SK-N-SH (cell line): ENCODE data around the gene SLC3A2.

ENCODE experiments used
- EP300 ChIP-seq, 2 experiments: IDR thresholded peaks; 2 replicates each; pipeline versions ENCODE4 v1.4.0 to v1.6.1; 2012; ENCODE audit warnings: borderline replicate concordance in 1 of 2, low read depth in 1 of 2, low read length in 1 of 2
- EZH2phosphoT487 ChIP-seq: fragments of 200-600 bp; sonication (generic); IDR thresholded peaks from 2 replicates; pipeline ENCODE4 v1.6.1; 2017; ENCODE audit warnings: low read depth, mixed run types, mild to moderate bottlenecking, antibody characterized with exemption, moderate library complexity, borderline replicate concordance
- FOXM1 ChIP-seq: IDR thresholded peaks from 2 replicates; pipeline ENCODE4 v1.4.0; 2012; ENCODE audit warnings: low read depth, mild to moderate bottlenecking
- NRF1 ChIP-seq: IDR thresholded peaks from 2 replicates; pipeline ENCODE4 v1.6.1; 2012; ENCODE audit warnings: low read depth, mild to moderate bottlenecking, low read length
- POLR2AphosphoS5 ChIP-seq: IDR thresholded peaks from 2 replicates; pipeline ENCODE4 v1.6.1; 2012; ENCODE audit warnings: low read depth, low read length
- REST ChIP-seq: IDR thresholded peaks from 2 replicates; pipeline ENCODE4 v1.6.1; 2012; ENCODE audit warnings: mild to moderate bottlenecking, low read depth, low read length, moderate library complexity
- SIN3A ChIP-seq: IDR thresholded peaks from 2 replicates; pipeline ENCODE4 v1.6.1; 2012; ENCODE audit warnings: low read depth, mild to moderate bottlenecking, low read length, moderate library complexity, borderline replicate concordance
- TAF1 ChIP-seq: IDR thresholded peaks from 2 replicates; pipeline ENCODE4 v1.6.1; 2012; ENCODE audit warnings: low read depth, mild to moderate bottlenecking, low read length, moderate library complexity, borderline replicate concordance
- TF ChIP-seq, protein P1 (sequence below): fragments of 200-600 bp; sonication (generic); IDR thresholded peaks from 2 replicates; pipeline ENCODE4 v1.6.1; 2017; ENCODE audit warnings: antibody characterized with exemption, mild to moderate bottlenecking, moderate library complexity
- TF ChIP-seq, protein P2 (sequence below): IDR thresholded peaks from 2 replicates; pipeline ENCODE4 v1.4.0; 2012; ENCODE audit warnings: low read depth

- TF ChIP-seq POLR2AphosphoS5 (no peak), EZH2phosphoT487 (no peak), EP300 (IDR thresholded peaks at IDR 0.05; ENCODE audit: borderline replicate concordance in 1 of 2, low read depth in 1 of 2, low read length in 1 of 2) (no peak), SIN3A (no peak), NRF1 (no peak), REST (no peak), TAF1 (no peak), FOXM1 (no peak)
- TF ChIP-seq, protein P1, sequence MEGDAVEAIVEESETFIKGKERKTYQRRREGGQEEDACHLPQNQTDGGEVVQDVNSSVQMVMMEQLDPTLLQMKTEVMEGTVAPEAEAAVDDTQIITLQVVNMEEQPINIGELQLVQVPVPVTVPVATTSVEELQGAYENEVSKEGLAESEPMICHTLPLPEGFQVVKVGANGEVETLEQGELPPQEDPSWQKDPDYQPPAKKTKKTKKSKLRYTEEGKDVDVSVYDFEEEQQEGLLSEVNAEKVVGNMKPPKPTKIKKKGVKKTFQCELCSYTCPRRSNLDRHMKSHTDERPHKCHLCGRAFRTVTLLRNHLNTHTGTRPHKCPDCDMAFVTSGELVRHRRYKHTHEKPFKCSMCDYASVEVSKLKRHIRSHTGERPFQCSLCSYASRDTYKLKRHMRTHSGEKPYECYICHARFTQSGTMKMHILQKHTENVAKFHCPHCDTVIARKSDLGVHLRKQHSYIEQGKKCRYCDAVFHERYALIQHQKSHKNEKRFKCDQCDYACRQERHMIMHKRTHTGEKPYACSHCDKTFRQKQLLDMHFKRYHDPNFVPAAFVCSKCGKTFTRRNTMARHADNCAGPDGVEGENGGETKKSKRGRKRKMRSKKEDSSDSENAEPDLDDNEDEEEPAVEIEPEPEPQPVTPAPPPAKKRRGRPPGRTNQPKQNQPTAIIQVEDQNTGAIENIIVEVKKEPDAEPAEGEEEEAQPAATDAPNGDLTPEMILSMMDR, result no peak
- TF ChIP-seq, protein P2, sequence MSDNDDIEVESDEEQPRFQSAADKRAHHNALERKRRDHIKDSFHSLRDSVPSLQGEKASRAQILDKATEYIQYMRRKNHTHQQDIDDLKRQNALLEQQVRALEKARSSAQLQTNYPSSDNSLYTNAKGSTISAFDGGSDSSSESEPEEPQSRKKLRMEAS, result no peak
Observed at GRCh38 chr11:62883673-62884072, 3.0 kb downstream of the SLC3A2 start.
